T47D (cell line): ENCODE data around the gene MB.
"Not testable (repeated sequence)": the region's sequence is repeated elsewhere in the genome, so short reads cannot be mapped to it uniquely, and the experiment has no call there.

Experiments used
- DNase-seq, 2 experiments: peaks; one replicate each; pipeline versions ENCODE4 v3.0.0 to v3.0.0-alpha.2; 2011 to 2012; ENCODE audit warnings: low read depth in 1 of 2, low spot score in 1 of 2
- JUND ChIP-seq: IDR thresholded peaks from 2 replicates; pipeline ENCODE4 v1.6.1; 2012; ENCODE audit warnings: low read depth
- in situ Hi-C: cut with HindIII; loops from 2 replicates; pipeline ENCODE4 v1.10.0; 2016; ENCODE audit warnings: low sequenced_read_pairs, low pct_unique_long_range_greater_than_20kb

MB gene

DNA sequence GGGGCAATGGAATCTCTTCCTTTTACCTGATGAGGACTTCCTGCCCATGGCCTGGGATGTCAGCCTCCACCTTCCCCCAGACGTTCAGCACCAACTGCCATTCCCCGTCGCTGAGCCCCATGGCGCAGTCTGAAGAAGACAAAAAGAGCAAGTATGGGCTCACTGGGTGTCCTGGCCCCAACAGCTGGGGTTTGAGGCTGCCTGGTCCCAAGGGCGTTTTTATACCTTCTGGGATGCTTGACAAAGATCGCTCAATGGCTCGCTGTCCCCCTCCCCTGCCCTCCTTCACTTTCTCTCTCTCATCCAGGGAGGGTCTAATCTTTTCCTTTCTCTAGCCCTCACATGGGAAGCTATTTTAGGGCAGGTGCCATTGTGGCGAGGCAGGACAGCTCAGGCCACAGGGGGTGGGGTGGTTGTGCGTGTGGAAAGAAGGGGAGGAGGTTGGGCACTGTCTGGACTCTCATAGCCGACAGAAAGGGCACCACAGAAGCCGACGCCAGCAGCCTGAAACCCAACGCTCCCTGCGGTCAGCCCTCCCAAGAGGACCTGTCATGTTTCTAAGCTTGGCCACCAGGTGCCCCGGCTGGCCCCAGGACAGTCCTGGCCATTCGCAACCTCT lies at the start of gene MB:
MB (minus strand) TSS at position 193 of the 619 bp plus-strand sequence; CDS start at position 121, 72 bp downstream.
- no peak for TF ChIP-seq JUND
- in situ Hi-C loops: no loop called here
- no peak for DNase-seq

DNA sequence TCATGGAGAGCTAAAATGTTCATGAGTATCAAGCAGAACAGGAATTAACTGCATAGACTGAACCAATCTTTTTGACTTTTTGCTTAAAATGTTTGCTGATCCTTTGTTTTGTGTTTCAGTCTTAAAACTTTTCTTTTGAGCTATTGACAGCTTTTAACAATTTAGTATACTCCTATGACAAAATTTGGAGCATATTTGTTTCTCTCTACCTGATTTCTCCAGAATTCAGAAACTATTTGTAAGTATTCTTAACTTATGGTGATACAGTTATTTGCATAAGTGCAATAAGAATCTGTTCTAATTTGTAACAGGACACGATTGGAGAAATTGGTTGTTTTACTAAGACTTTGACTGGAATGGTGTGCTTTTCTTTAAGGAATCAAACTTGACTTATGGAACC lies 49.6 kb upstream of the MB start:
- DNase-seq, in situ Hi-C loops: not testable (repeated sequence)

DNA sequence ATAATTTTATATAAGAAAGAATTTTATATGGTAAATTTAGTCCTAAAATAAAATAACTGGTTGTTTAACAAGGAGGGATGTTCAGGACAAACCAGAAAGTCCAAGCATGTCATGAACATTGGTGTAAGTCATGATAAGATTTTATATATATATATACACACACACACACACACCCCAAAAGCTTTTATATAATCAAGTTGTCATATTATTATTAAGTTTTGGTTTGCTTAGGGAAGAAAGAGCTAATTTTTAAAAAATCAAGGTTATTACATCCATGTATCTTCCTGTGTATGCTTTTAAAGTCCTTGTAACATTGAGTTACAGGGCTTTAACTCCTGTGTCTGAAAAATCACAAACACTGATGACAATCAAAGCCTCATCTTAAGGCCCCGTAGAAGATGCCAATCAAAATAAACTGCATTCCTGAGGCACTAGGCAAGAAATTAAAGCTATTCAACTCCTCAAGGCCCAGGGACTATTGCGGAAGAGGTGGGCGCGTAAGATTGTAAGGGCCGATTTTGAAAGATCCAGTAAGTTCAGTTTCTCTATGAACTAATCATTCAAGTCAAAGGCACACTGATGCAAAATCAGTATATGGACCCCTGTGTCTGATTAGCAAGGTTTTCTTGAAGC lies 47.9 kb upstream of the MB start:
- no peak for DNase-seq
- in situ Hi-C loops: no loop called here
- TF ChIP-seq JUND: no peak

DNA sequence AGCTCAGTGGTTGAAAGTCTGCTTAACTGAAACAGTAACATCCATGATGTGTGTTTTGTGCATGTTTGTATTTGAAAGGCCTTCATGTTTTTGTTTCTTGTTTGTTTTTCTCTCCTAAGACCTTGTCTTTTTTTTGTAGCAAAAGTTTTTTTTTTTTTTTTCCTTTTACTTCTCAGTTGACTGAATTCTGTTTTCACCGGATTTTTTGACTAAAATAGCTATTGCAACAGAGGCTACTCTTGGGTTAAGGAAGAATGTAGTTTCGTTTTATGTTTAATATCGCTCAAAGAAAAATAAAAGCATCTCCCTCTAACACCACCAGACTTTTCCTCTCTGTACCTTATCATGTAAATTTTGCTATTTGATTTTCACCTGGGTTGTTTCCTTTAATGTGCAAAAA lies 46.2 kb upstream of the MB start:
- in situ Hi-C loops: no loop called here
- no peak for TF ChIP-seq JUND
- no peak for DNase-seq

DNA sequence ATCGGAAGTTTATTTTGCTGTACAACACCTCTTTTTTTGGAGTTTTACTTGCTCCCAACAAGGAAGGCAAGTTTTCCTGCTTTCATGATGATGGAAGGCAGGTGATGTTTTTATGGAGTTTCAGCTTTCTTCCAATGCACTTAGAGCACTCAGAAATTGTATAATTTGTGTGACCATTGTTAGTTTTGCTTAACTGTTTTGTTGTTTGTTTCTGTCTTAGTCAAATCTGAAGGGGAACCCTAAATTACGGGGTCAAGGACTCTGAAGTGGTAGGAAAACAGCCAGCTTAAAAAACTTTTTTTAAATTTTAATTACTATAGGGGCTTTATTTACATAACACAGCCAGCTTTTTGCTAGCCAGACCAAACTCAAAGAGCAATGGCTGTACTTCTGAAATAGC lies 45.8 kb upstream of the MB start:
- in situ Hi-C loops: no loop called here
- DNase-seq: no peak
- TF ChIP-seq JUND: no peak

DNA sequence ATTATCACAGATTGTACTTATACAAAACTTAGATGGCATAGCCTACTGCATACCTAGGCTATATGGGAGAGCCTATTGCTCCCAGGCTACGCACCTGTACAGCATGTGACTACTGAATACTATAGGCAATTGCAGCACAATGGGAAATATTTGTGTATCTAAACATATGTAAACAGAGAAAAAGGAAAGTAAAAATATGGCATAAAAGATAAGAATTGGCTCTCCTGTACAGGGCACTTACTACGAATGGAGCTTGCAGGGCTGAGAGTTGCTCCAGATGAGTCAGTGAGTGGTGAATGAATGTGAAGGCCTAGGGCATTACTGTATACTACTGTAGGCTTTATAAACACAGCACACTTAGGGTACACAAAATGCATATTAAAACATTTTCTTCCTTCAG lies 44.3 kb upstream of the MB start:
- no peak for DNase-seq
- in situ Hi-C loops: no loop called here
- no peak for TF ChIP-seq JUND

DNA sequence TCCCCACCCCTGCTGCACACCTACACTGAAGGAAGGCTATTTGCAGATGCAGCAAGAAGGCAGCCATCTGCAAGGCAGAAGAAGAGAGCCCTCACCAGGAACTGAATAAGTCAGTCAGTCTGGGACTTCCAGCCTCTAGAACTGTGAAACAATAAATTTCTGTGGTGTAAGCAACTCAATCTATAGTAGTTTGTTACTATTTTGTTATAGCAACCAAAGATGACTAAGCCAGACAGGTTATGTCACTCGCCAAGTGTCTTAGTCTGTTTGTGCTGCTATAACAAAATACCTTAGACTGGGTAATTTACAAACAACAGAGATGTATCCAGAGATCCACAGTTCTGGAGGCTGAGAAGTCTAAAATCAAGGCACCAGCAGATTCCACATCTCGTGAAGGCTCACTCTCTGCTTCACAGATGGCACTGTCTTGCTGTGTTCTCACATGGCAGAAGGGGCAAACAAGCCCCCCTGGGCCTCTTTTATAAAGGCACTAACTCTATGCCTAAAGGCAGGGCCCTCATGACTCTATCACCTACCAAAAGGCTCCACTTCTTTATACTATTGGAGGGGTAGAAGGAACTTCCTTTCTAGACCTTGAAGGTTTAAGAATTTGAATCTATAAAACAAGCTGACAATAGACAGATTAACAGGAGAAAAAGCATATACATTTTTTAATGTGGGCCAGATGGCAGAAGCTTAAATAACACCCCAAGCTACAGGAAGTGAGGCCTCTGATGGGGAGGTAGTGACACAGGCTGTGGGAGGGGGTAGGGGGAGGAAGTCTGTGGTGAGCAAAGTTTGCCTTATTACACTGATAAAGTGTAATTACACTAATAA lies 43.4 kb upstream of the MB start:
- no peak for TF ChIP-seq JUND
- DNase-seq: no peak
- in situ Hi-C loops: no loop called here

DNA sequence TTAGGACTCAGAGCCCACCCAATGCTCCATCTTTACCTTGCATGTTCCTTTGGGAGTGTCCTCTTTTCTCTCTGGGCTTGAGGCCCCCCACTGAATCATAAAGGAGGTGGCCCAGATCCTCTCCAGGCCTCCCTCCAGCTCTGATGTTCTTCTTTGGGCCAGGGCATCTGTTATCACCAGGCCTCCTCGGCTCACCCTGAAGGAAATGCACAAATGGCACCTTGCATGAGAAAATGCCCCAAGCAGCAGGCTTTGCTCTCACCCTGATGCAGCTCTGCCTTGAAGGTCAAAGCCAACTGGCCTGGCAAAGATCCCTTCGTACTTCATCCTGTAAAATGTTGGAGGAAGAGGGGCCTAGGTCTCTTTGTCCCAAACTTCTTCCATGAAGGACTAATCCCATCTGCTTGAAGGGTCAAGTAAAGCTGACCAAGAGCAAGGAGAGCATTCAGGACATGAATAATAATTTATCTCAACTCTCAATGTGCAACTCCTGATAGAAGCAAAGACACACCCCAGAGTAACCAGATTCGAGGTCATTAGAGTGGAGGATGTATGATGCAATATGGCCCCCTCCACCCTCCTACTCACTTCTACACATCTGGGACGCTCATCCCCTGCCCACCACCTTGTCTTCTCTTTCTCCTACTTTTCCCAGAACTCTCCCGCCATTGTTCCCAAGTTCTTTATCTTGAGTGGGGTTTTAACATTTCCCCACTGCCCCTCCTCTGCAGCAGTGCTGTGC lies 40.6 kb upstream of the MB start:
- no peak for TF ChIP-seq JUND
- DNase-seq: no peak
- in situ Hi-C loops: no loop called here

DNA sequence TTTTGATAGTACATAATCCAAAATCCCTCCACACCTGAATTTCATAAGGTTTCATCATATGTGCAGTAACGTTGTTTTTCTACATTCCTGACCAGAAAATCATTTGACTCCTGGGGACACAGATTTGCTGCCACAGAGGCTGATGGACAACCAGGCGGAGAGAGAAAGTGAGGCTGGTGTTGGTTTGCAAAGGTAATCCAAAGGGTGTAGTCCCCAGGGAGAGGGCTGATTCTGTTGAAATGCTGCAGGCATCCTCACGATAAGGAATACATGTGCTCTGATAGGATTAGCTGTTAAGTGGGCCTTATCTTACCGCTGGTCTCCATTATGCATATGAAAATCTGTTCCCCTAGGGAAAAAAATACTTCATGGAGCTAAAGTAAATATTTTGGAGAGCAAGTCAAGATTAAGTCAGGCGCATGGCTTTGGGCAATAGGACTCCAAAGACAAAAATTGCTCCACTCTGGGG lies 39.2 kb upstream of the MB start:
- in situ Hi-C loops: no loop called here
- TF ChIP-seq JUND: 0 out of 2 replicates have a peak, but pooled peaks have one; percentile 43
- peak in 1 of 2 experiments; percentile 33 for DNase-seq

DNA sequence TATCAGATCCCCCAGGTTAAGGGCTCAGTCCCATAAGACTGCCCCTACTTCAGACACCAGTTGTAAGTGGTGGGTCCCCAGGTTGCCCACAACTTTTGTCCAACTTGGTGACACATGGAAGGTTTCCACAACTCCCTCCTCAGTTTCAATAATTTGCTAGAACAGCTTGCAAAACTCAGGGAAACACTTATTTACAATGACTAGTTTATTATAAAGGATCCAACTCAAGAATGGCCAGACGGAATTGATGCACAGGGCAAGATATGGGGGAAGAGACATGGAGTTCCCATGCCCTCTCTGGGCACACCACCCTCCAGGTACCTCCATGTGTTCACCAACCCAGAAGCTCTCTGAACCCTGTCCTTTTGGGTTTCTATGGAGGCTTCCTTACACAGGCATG lies 36.7 kb upstream of the MB start:
- in situ Hi-C loops: no loop called here
- no peak for TF ChIP-seq JUND
- DNase-seq: no peak

DNA sequence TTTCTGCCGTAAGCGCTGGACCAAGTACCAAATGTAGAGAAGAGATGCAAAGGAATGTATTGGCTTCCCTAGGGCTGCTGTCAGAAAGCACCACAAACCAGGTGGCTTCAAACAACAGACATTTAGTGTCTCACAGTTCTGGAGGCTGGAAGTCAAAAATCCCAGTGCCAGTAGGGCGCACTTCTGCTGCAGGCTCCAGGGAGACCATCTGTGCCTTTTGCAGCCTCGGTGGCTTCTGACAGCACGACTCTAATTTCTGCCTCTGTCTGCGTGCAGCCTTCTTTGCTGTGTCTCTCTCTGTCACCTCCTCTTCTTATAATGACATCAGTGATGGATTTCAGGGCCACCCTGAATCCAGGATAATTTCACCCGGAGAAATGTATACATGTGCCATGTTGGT lies 34.0 kb upstream of the MB start:
- in situ Hi-C loops: no loop called here
- no peak for DNase-seq
- TF ChIP-seq JUND: no peak

DNA sequence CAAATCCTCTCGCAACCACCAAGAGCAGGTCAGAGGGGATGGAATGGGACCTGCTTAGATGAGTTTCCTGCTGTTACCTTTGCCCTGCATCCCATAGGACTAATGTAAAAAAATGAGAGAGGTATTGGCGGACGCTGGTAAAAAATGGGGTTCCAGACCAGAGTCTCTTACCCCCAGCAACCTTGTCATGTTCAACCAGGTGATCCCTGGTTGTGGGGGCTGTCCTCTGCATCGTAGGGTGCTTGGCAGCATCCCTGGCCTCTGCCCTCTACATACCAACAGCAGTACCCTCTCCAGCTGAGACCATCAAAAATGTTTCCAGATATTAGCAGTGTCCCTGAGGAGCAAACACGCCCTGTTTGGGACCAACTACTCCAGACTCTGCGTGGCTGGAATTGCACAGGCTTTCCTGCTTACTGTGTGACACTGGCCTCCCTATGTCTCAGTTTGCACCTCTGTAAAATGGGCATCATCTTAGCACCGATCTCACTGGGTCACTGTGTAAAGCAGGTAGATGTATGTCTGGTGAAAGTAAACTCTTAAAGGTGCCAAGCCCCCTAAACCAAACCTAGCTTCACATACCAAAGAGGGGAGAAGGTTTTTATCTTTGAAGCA lies 32.6 kb upstream of the MB start:
- DNase-seq: no peak
- TF ChIP-seq JUND: no peak
- in situ Hi-C loops: no loop called here
